ENCODE data around the gene FER.

Gene FER

DNA sequence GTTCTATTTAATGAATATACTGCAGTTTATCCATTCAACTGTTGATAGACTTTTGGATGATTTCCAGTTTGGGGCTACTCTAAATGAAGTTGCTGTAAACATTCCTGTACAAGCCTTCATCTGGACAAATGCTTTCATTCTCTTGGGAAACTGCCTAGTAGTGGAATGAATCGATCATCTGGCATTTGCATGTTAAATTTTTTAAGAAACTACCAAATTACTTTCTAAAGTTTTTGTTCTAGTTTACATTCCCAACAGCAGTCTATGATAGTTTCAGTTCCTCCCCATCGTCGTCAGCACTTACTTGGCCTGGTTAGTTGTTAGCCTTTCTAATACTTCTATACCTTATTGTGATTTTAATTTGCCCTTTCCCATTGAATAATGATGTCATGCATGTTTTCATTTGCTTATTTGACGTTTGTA, 306.3 kb downstream of the FER start:
- Mint-ChIP-seq H3K4me3 (no peak overlapping the region), H3K27ac (no peak overlapping the region), H3K27me3 (ENCODE audit: low read depth, poor library complexity) (no peaks in the 10 kb centered on the region), H3K9me3 (no peaks in the 10 kb centered on the region), H3K4me1 (no peaks in the 10 kb centered on the region), H3K36me3 (ENCODE audit: low read depth) (peaks cover 26% of the 10 kb centered on the region)
- TF ChIP-seq, protein P1, sequence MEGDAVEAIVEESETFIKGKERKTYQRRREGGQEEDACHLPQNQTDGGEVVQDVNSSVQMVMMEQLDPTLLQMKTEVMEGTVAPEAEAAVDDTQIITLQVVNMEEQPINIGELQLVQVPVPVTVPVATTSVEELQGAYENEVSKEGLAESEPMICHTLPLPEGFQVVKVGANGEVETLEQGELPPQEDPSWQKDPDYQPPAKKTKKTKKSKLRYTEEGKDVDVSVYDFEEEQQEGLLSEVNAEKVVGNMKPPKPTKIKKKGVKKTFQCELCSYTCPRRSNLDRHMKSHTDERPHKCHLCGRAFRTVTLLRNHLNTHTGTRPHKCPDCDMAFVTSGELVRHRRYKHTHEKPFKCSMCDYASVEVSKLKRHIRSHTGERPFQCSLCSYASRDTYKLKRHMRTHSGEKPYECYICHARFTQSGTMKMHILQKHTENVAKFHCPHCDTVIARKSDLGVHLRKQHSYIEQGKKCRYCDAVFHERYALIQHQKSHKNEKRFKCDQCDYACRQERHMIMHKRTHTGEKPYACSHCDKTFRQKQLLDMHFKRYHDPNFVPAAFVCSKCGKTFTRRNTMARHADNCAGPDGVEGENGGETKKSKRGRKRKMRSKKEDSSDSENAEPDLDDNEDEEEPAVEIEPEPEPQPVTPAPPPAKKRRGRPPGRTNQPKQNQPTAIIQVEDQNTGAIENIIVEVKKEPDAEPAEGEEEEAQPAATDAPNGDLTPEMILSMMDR (IDR thresholded peaks at IDR 0.05): no peak
- no peak for DNase-seq

DNA sequence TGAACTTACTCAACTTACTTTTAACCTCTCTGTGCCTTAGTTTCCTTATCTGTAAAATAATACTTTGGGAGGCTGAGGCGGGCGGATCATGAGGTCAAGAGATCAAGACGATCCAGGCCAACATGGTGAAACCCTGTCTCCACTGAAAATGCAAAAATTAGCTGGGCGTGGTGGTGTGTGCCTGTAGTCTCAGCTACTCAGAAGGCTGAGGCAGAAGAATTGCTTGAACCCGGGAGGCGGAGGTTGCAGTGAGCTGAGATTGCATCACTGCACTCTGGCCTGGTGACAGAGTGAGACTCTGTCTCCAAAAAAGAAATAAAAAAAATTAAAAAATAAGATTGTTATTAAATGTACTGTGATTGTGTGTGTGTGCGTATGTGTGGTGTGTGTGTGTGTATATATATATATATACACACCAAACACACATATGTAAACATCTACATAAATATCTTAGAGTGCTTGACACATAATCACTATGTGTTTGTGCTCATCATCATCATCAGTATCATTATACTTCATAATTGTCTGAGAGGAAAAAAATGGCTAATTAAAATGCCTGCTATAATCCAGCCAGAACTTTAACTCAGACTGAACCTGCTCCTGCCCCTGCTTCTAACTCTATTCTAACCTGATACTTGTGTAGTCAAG, 312.8 kb downstream of the FER start:
- Mint-ChIP-seq H3K27me3 (ENCODE audit: low read depth, poor library complexity) (no peaks in the 10 kb centered on the region), H3K4me1 (no peaks in the 10 kb centered on the region), H3K9me3 (no peaks in the 10 kb centered on the region), H3K36me3 (ENCODE audit: low read depth) (peaks cover 9% of the 10 kb centered on the region), H3K27ac (peak overlapping the region; percentile 35), H3K4me3 (no peak overlapping the region)
- no peak for DNase-seq
- TF ChIP-seq, protein P1 (IDR thresholded peaks at IDR 0.05): no peak

DNA sequence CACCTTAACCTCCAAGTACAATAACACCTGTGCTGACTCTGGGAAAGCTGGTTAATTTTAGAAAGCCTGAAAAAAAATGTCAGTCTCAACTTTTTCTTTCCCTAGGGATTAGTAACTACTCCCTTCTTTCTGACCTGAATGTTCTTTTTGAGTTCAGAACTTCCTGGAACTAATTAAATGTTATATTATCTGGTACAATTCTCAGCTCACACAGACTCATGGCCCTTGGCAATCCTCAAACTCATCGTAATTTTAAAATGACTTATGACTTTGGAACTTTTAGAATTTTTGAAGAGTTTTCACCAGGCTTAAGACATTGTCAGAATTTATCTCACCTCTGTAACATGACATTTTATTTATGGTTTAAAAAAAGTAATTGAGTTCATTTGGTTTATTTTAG, 315.0 kb downstream of the FER start:
- Mint-ChIP-seq H3K27ac (no peak overlapping the region), H3K4me1 (no peaks in the 10 kb centered on the region), H3K36me3 (ENCODE audit: low read depth) (peaks cover 9% of the 10 kb centered on the region), H3K4me3 (no peak overlapping the region), H3K27me3 (ENCODE audit: low read depth, poor library complexity) (no peaks in the 10 kb centered on the region), H3K9me3 (no peaks in the 10 kb centered on the region)
- TF ChIP-seq, protein P1 (IDR thresholded peaks at IDR 0.05): no peak
- DNase-seq: no peak

DNA sequence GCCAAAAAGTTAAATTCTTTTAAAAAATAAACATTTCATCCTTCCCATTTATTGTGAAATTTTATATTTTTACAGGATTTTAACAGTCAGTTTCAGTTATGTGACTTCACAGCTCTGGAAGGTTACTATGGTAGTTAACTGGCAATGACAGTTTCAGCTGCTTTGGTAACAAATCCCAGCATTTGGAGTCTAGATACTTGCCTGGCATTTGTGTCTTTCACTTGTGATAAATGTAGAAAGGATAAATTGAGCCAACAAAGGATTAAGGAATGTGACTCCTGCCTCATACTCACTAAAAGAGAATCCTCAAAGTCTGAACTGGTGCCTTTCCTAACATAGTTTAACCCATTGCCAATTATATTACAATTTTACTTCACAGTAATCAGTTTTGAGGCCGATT, 315.5 kb downstream of the FER start:
- H3K27me3 Mint-ChIP-seq (ENCODE audit: low read depth, poor library complexity): no peaks in the 10 kb centered on the region
- no peaks in the 10 kb centered on the region for H3K9me3 Mint-ChIP-seq
- no peak for DNase-seq
- H3K36me3 Mint-ChIP-seq (ENCODE audit: low read depth): peaks cover 9% of the 10 kb centered on the region
- TF ChIP-seq, protein P1 (IDR thresholded peaks at IDR 0.05): no peak
- H3K27ac Mint-ChIP-seq: no peak overlapping the region
- no peak overlapping the region for H3K4me3 Mint-ChIP-seq
- no peaks in the 10 kb centered on the region for H3K4me1 Mint-ChIP-seq

DNA sequence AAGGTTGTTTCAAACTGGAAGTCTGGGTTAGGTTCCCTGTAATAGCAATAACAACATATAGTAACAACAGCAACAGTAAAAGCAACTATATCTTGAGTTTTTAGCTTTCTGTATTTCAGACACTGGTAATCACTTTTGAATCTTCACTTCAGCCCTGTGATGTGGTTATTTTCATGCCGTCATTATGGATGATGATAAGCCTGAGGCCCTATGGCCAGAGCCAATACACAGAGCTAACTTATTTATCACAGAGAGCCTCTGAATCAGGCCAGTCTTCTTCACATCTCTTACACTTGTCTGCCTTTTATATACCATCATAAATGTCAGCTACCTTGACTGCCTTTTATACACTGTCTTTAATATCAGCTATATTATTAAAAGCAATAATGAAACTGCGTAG, 329.0 kb downstream of the FER start:
- H3K9me3 Mint-ChIP-seq: no peaks in the 10 kb centered on the region
- H3K4me3 Mint-ChIP-seq: no peak overlapping the region
- DNase-seq: no peak
- no peaks in the 10 kb centered on the region for H3K4me1 Mint-ChIP-seq
- no peaks in the 10 kb centered on the region for H3K36me3 Mint-ChIP-seq (ENCODE audit: low read depth)
- TF ChIP-seq, protein P1 (IDR thresholded peaks at IDR 0.05): no peak
- H3K27me3 Mint-ChIP-seq (ENCODE audit: low read depth, poor library complexity): no peaks in the 10 kb centered on the region
- peak overlapping the region; percentile 51 for H3K27ac Mint-ChIP-seq

DNA sequence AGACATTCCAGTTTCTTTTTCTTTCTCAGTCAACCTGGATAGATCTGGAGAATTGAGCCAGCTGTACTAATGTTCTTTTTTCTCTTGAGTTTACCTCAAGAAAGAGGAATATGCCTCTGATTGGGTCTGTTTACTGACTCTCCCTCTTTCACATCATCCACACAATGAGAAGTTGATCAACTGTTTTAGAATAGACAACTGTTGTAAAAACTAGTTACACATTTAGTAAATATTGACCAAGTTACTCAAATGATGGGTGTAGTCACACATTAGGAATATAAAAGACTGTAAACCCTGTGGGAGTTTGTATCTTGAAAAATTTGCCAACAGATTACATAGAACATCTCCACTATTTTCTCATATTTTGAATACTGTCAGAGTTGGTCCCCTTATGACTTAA, 330.8 kb downstream of the FER start:
- Mint-ChIP-seq H3K36me3 (ENCODE audit: low read depth) (no peaks in the 10 kb centered on the region), H3K9me3 (no peaks in the 10 kb centered on the region), H3K27ac (no peak overlapping the region), H3K4me1 (no peaks in the 10 kb centered on the region), H3K27me3 (ENCODE audit: low read depth, poor library complexity) (no peaks in the 10 kb centered on the region), H3K4me3 (no peak overlapping the region)
- DNase-seq: no peak
- TF ChIP-seq, protein P1 (IDR thresholded peaks at IDR 0.05): no peak

All from nephron progenitor cell (in vitro differentiated cells).